GM10266 (cell line): ENCODE data around the gene MIGA2.

Experiments
- DNase-seq: peaks from one replicate; pipeline ENCODE4 v3.0.0; 2012; ENCODE audit errors: extremely low spot score
- CTCF ChIP-seq: IDR thresholded peaks from 2 replicates; pipeline ENCODE4 v1.5.1; 2012; ENCODE audit warnings: mild to moderate bottlenecking, low read depth; ENCODE audit not compliant: control insufficient read depth, insufficient read depth; ENCODE audit errors: missing control alignments

Gene MIGA2, protein sequence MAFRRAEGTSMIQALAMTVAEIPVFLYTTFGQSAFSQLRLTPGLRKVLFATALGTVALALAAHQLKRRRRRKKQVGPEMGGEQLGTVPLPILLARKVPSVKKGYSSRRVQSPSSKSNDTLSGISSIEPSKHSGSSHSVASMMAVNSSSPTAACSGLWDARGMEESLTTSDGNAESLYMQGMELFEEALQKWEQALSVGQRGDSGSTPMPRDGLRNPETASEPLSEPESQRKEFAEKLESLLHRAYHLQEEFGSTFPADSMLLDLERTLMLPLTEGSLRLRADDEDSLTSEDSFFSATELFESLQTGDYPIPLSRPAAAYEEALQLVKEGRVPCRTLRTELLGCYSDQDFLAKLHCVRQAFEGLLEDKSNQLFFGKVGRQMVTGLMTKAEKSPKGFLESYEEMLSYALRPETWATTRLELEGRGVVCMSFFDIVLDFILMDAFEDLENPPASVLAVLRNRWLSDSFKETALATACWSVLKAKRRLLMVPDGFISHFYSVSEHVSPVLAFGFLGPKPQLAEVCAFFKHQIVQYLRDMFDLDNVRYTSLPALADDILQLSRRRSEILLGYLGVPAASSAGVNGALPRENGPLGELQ

DNA sequence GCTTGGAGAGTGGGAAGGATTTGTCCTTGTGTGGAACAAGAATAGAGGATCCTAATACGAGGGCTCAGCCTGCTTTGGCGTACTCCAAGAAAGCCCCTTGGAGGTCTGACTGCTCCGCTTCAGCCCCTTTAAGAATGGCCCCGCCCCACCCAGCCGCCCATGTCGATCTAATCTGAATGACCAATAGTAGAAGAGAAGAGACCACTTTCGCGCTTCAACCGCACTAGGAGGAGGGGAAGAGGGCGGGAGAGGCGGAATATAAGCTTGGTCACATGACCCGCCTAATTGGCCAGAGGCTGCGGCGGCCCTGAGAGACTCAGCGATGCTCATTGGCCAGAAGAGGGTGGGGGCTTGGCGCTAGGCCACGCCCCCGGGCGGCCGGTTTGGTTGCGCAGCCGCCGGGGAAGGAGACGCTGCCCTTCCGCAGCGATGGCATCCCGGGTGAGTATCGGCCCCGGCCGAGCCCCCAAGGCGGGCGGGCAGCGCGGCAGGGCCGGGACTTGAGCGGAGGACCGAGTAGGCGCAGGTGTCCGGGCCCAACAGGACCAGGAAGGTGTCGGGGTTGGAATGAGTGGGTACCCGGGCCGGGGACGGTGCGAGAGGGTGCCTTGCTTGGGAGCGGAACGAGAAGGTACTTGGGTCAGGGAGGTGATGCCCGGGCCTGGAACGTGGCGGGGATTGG lies at the start of gene MIGA2:
TSS of gene MIGA2 (plus strand) at position 386 of the 682 bp plus-strand sequence. CDS start 3,969 bp downstream, outside the sequence.
- no peak for TF ChIP-seq CTCF
- peak; percentile 99 for DNase-seq

DNA sequence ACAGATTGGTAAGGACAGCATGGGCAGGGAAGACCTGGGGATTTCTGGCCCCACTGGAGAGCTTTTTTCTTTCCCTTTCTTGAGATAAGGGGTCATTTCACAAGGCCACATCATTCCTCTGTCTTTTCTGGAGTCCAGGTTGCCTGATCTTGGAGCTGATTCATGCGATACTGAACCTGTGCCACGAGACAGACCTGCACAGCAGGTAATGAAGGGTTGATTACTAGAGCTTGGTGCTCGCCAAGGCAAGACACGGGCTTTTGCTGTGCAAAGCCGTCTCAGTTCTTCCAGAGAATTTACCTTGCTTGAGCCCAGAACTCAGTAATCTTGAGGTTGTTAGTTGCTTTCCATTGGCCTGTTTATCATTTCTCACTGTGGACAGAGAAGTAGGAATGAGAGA lies 49.8 kb upstream of the MIGA2 start:
- no peak for DNase-seq

DNA sequence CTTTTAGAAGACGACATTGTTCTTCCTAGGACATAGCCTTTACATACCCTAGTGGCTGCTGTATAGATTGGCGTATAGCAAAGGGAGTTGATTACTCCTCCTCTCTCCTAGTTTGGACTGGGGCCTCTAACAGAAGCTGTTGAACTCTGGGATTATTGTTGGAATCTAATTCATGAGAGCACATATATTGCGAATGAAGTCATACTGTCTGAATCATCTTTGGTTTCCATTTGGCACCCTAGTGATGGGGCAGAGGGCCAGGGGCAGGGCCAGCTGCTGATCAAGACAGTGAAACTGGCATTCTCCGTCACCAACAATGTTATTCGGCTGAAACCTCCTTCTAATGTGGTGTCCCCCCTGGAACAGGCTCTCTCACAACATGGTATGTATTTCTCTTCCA lies 48.6 kb upstream of the MIGA2 start:
- DNase-seq, result no peak

More for the DNA sequence above, 49.8 kb upstream of the MIGA2 start:
- TF ChIP-seq CTCF, result no peak

GRCh38 chr9:128992995-128993394 lies 43.4 kb upstream of the MIGA2 start:
- TF ChIP-seq CTCF, result no peak
- DNase-seq, result no peak

More for the DNA sequence above, 48.6 kb upstream of the MIGA2 start:
- no peak for TF ChIP-seq CTCF

DNA sequence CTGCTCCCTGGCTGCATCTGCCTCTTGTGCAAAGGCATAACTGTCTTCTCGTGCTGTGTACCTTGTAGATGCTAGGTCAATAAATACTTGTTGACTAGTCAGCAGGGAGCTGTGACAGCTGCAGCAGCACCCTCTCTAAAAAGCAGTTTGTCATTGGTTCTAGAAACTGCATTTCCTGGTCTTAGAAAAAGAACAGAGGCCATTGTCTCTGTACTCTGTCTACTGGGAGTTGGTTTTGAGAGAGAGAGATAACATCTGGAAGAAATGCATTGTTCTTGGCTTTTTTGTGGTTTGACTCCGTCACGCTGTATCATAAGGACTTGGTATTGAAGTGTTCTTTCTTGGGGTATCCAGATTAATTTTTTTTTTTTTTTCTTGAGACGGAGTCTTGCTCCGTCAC lies 40.6 kb upstream of the MIGA2 start:
- DNase-seq, result no peak
- no peak for TF ChIP-seq CTCF

DNA sequence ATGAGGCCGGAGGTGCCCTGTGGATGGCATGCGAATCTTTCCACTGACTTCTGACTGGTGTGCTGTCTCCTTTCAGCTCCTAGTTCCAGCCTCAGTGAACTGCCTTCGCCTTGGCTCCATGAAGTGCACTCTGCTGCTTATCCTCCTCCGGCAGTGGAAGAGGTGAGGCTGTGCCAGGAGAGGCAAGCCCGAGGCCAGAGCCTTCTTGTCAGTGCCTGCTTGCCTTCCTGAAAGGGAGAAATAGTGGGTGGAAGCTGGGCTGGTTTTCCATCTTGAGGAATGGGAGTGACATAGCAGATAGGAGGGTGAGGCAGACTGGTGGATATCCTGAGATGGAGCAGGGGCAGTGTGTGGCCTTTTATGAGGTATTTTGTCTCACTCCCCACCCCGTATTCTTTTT lies 38.0 kb upstream of the MIGA2 start:
- TF ChIP-seq CTCF, result no peak
- no peak for DNase-seq

DNA sequence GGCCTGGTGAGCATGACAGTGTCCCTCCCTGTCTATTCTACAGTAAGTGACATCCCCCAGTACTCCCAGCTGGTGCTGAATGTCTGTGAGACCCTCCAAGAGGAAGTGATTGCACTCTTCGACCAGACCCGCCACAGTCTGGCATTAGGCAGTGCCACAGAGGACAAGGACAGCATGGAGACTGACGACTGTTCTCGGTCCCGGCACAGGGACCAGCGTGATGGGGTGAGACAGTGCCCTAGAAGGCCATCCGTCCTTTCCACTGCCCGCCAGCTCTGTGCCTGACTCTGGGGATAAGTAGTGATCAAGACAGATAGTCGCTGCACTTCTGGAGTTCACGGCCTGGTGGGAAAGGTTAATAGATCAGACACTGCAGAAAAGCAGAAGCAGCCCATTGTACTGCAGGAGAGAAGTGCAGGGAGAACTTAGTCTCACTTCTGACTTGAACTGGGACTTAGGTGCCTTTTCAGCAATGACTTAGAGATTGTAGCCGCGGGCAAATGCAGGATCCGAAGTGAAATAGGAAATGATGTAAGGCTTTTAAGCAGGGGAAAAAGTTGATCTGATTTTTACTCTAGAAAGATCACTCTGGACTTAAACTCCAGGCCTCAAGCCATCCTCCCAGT lies 36.7 kb upstream of the MIGA2 start:
- DNase-seq, result no peak
- TF ChIP-seq CTCF, result no peak
